Endodermal cell (in vitro differentiated cells): ENCODE data around the gene RPLP1. TPM values are rescaled to one million over a fixed set of nuclear protein-coding genes. Genes with fewer than 3 reads are reported as not detected.

Source experiments
- DNase-seq: peaks from one replicate; pipeline ENCODE4 v3.0.0-alpha.2; 2017
- H3K27ac ChIP-seq: 2 replicates; pipeline ENCODE4 v1.5.1; 2013; ENCODE audit warnings: mild to moderate bottlenecking, low read depth, low read length, moderate library complexity
- H3K27me3 ChIP-seq: 2 replicates; pipeline ENCODE4 v1.6.1; 2013; ENCODE audit warnings: mild to moderate bottlenecking, low read length, moderate library complexity; ENCODE audit not compliant: insufficient read depth, control insufficient read depth, poor library complexity, severe bottlenecking
- H3K36me3 ChIP-seq: 2 replicates; pipeline ENCODE4 v1.7.0; 2013; ENCODE audit warnings: mild to moderate bottlenecking, low read length, moderate library complexity; ENCODE audit not compliant: control insufficient read depth, insufficient read depth
- H3K4me1 ChIP-seq: one replicate; pipeline ENCODE4 v1.7.0; 2013; ENCODE audit warnings: low read length; ENCODE audit not compliant: control insufficient read depth, insufficient read depth
- H3K4me3 ChIP-seq: 2 replicates; pipeline ENCODE4 v1.5.1; 2013; ENCODE audit warnings: mild to moderate bottlenecking, low read length, moderate library complexity
- H3K9ac ChIP-seq: 2 replicates; pipeline ENCODE4 v1.6.1; 2013; ENCODE audit warnings: mild to moderate bottlenecking, low read length, moderate library complexity; ENCODE audit not compliant: poor library complexity, severe bottlenecking; ENCODE audit errors: extremely low read depth
- H3K9me3 ChIP-seq: 2 replicates; pipeline ENCODE4 v1.6.1; 2013; ENCODE audit warnings: mild to moderate bottlenecking, low read length, moderate library complexity; ENCODE audit not compliant: control insufficient read depth
- H3K27ac Mint-ChIP-seq: 2 replicates; pipeline ENCODE4 v1.8.0; 2020; ENCODE audit warnings: mixed read lengths
- H3K27me3 Mint-ChIP-seq: 2 replicates; pipeline ENCODE4 v1.8.0; 2021; ENCODE audit warnings: mild to moderate bottlenecking, mixed read lengths; ENCODE audit not compliant: insufficient read depth
- H3K36me3 Mint-ChIP-seq: 2 replicates; pipeline ENCODE4 v1.8.0; 2020; ENCODE audit warnings: low read depth, mixed read lengths
- H3K4me1 Mint-ChIP-seq: 2 replicates; pipeline ENCODE4 v1.8.0; 2020; ENCODE audit warnings: mixed read lengths
- H3K4me3 Mint-ChIP-seq: 2 replicates; pipeline ENCODE4 v1.8.0; 2020; ENCODE audit warnings: mild to moderate bottlenecking, moderate library complexity, mixed read lengths
- H3K9me3 Mint-ChIP-seq: 2 replicates; pipeline ENCODE4 v1.8.0; 2020; ENCODE audit warnings: mild to moderate bottlenecking, mixed read lengths
- WGBS, 2 experiments: methylation state at CpG; one replicate each; pipeline versions ENCODE4 v1.1.5 to v1.1.7; 2013; ENCODE audit warnings: missing lambda C conversion rate in 2 of 2, mixed read lengths in 1 of 2; ENCODE audit not compliant: insufficient coverage in 1 of 2, insufficient read length in 1 of 2; 5-methylcytosine and 5-hydroxymethylcytosine counted together
- total RNA-seq, 2 donors: library from RNA; stranded (reverse); fragmentation: NEBNext Ultra II Directional in 1 of 2; extraction: Animal tissue kit (Norgen Biotek cat#: 25700) in 1 of 2; gene quantifications; 2 replicates in 1 of 2; 3 replicates in 1 of 2; pipeline ENCODE4 v1.2.1, GENCODE V29; 2021
- TF ChIP-seq, protein P1 (sequence below): fragments of 200-600 bp; sonication (generic); conservative IDR thresholded peaks from 2 replicates; pipeline ENCODE4 v1.5.0; 2021; ENCODE audit warnings: antibody characterized with exemption, mild to moderate bottlenecking

RPLP1 gene
- total RNA-seq, 2 donors from 2014 or later: 1,560 to 1,563 TPM

DNA sequence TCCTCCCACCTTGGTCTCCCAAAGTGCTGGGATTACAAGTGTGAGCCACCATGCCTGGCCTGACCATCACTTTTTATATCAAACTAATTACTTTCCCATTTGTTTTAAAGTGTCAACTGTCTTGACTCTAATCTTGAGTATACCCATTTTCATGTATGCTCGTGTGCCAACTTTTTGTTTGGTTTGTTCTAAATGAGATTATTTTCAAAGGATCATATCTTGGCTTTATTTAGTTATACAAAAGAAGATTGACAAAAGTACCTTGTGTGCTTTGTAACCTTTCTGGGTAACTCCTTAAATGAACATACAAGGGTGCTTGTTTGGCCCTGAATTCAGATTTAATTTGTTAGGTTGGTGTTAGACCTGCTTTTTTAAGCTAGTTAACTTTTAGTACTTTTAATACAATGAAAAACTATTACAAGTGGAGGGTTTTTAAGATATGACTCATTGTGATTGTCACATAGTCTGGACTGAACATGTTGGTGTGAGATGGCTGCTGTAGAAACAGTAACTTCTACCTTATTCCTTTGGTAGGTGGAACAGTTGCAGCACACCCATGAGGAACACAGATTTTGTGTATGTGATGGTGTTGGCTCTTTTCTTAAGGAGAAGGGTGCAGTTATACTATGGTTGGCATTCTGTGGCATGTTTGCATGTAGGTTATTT lies 27.7 kb upstream of the RPLP1 start:
- H3K9me3 ChIP-seq: no peaks in the 10 kb centered on the region
- DNase-seq: no peak
- no peak overlapping the region for H3K9ac ChIP-seq
- TF ChIP-seq, protein P1, sequence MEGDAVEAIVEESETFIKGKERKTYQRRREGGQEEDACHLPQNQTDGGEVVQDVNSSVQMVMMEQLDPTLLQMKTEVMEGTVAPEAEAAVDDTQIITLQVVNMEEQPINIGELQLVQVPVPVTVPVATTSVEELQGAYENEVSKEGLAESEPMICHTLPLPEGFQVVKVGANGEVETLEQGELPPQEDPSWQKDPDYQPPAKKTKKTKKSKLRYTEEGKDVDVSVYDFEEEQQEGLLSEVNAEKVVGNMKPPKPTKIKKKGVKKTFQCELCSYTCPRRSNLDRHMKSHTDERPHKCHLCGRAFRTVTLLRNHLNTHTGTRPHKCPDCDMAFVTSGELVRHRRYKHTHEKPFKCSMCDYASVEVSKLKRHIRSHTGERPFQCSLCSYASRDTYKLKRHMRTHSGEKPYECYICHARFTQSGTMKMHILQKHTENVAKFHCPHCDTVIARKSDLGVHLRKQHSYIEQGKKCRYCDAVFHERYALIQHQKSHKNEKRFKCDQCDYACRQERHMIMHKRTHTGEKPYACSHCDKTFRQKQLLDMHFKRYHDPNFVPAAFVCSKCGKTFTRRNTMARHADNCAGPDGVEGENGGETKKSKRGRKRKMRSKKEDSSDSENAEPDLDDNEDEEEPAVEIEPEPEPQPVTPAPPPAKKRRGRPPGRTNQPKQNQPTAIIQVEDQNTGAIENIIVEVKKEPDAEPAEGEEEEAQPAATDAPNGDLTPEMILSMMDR: no peak
- no peak overlapping the region for H3K27ac ChIP-seq
- Mint-ChIP-seq H3K4me3 (no peak overlapping the region), H3K36me3 (peaks cover 70% of the 10 kb centered on the region), H3K27ac (no peak overlapping the region), H3K4me1 (no peaks in the 10 kb centered on the region), H3K9me3 (no peaks in the 10 kb centered on the region), H3K27me3 (no peaks in the 10 kb centered on the region)
- WGBS, 2 experiments: 93% methylated on average over 1 of the region's 1 CpG; no CpG with 5 or more reads in 1 of the 2 experiments
- no peaks in the 10 kb centered on the region for H3K27me3 ChIP-seq
- H3K4me3 ChIP-seq: no peak overlapping the region
- peaks cover 97% of the 10 kb centered on the region for H3K36me3 ChIP-seq
- H3K4me1 ChIP-seq: no peaks in the 10 kb centered on the region

DNA sequence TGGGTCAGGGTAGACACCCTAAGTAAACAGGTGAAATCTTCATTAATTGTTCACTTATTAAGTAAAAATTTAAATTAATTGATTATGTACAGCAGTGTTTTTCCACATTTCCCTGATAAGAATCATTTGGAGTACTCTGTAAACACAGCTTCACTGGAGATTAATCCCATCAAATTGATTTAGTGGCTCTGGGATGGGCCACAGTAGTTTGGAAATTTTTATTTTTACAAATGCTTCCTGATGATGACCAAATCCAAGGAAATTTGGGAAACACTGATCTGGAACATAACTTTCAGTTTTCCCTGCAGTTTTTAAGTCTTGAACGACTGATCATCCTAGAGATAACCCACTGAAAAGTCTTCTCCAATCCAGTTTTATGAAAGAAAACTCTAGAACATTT lies 18.8 kb upstream of the RPLP1 start:
- WGBS, 2 experiments: 89 to 100% methylated on average over 1 of the region's 1 CpG

DNA sequence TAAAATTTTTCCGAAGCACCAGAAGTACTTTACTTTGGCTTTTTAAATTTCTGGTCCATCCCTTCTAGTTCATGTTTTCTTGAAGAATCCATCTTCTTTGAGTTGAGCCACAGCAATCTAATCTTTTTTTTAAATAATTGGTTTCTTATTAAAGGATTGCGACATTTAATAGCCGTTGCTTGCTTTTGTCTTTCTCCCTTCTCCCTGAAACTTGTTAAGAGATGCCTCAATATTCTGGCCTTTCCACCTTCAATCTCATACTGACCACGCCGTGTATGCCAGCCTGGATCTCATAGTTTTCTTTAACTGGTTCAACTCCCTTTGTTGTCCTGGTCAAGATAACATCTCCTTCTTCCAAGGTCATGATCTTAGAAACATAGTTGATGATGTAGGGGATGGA lies 18.4 kb upstream of the RPLP1 start:
- H3K27me3 ChIP-seq: no peaks in the 10 kb centered on the region
- no peaks in the 10 kb centered on the region for H3K4me1 ChIP-seq
- Mint-ChIP-seq H3K4me1 (peaks cover 8% of the 10 kb centered on the region), H3K27me3 (no peaks in the 10 kb centered on the region), H3K9me3 (no peaks in the 10 kb centered on the region), H3K27ac (no peak overlapping the region), H3K36me3 (peaks cover 76% of the 10 kb centered on the region), H3K4me3 (no peak overlapping the region)
- no peak for DNase-seq
- H3K36me3 ChIP-seq: peaks cover 86% of the 10 kb centered on the region
- no peak overlapping the region for H3K27ac ChIP-seq
- H3K4me3 ChIP-seq: no peak overlapping the region
- TF ChIP-seq, protein P1: no peak
- WGBS, 2 experiments: 96 to 100% methylated on average over 3 to 5 of the region's 5 CpGs
- H3K9ac ChIP-seq: no peak overlapping the region
- H3K9me3 ChIP-seq: no peaks in the 10 kb centered on the region

More for the DNA sequence above, 18.8 kb upstream of the RPLP1 start:
- Histone ChIP-seq H3K36me3 (peaks cover 86% of the 10 kb centered on the region), H3K4me3 (no peak overlapping the region), H3K9me3 (no peaks in the 10 kb centered on the region), H3K27ac (no peak overlapping the region), H3K27me3 (no peaks in the 10 kb centered on the region), H3K4me1 (no peaks in the 10 kb centered on the region), H3K9ac (no peak overlapping the region)
- peaks cover 79% of the 10 kb centered on the region for H3K36me3 Mint-ChIP-seq
- no peak overlapping the region for H3K4me3 Mint-ChIP-seq
- TF ChIP-seq, protein P1: no peak
- no peak for DNase-seq
- H3K9me3 Mint-ChIP-seq: no peaks in the 10 kb centered on the region
- H3K27me3 Mint-ChIP-seq: no peaks in the 10 kb centered on the region
- no peak overlapping the region for H3K27ac Mint-ChIP-seq
- peaks cover 8% of the 10 kb centered on the region for H3K4me1 Mint-ChIP-seq
